GM21619 (cell line): ENCODE data around the gene TCL1A.
"Not testable (repeated sequence)": the region's sequence is repeated elsewhere in the genome, so short reads cannot be mapped to it uniquely, and the experiment has no call there.

Experiments used
- ATAC-seq: cut with Tn5 transposase; IDR thresholded peaks from one replicate; pipeline ENCODE4 v1.9.1; 2021; ENCODE audit not compliant: unreplicated experiment

The TCL1A gene

GRCh38 chr14:95713596-95714371 is at the start of gene TCL1A:
Gene TCL1A (minus strand): TSS chr14:95714125. CDS start chr14:95714066, 59 bp downstream.
- peak; percentile 80 for ATAC-seq

- ATAC-seq, result not testable (repeated sequence)
These were observed 49.1 kb upstream of the TCL1A start for GRCh38 chr14:95763032-95763431.

- no peak for ATAC-seq
These were observed 47.5 kb upstream of the TCL1A start for GRCh38 chr14:95761436-95761835.

GRCh38 chr14:95760596-95760995 is 46.7 kb upstream of the TCL1A start:
- ATAC-seq, result no peak

- no peak for ATAC-seq
These were observed 46.0 kb upstream of the TCL1A start for GRCh38 chr14:95759941-95760340.

- no peak for ATAC-seq
These were observed 44.4 kb upstream of the TCL1A start for GRCh38 chr14:95758331-95758730.

GRCh38 chr14:95756751-95757150 is 42.8 kb upstream of the TCL1A start:
- no peak for ATAC-seq

GRCh38 chr14:95756127-95756526 is 42.2 kb upstream of the TCL1A start:
- no peak for ATAC-seq

GRCh38 chr14:95741781-95742180 is 27.9 kb upstream of the TCL1A start:
- no peak for ATAC-seq

GRCh38 chr14:95741038-95741490 is 27.1 kb upstream of the TCL1A start:
- ATAC-seq, result no peak

GRCh38 chr14:95739356-95739755 is 25.4 kb upstream of the TCL1A start:
- ATAC-seq, result no peak

- no peak for ATAC-seq
These were observed 19.3 kb upstream of the TCL1A start for GRCh38 chr14:95733212-95733611.

- ATAC-seq, result no peak
These were observed 16.2 kb upstream of the TCL1A start for GRCh38 chr14:95730126-95730525.

GRCh38 chr14:95729402-95730028 is 15.6 kb upstream of the TCL1A start:
- peak; percentile 45 for ATAC-seq

- ATAC-seq, result no peak
These were observed 13.3 kb upstream of the TCL1A start for GRCh38 chr14:95727056-95727700.

GRCh38 chr14:95725685-95726336 is 11.9 kb upstream of the TCL1A start:
- peak; percentile 85 for ATAC-seq

GRCh38 chr14:95722525-95723190 is 8.7 kb upstream of the TCL1A start:
- no peak for ATAC-seq

- ATAC-seq, result no peak
These were observed 1.5 kb downstream of the TCL1A start for GRCh38 chr14:95712398-95712797.

- ATAC-seq, result no peak
These were observed 2.3 kb downstream of the TCL1A start for GRCh38 chr14:95711476-95712176.

- no peak for ATAC-seq
These were observed 3.8 kb downstream of the TCL1A start for GRCh38 chr14:95710106-95710505.
